GM21737 (cell line): ENCODE measurements around the gene RNPEP.
"Not testable (repeated sequence)": the region's sequence is repeated elsewhere in the genome, so short reads cannot be mapped to it uniquely, and the experiment has no call there.

ENCODE experiments used
- ATAC-seq: cut with Tn5 transposase; IDR thresholded peaks from one replicate; pipeline ENCODE4 v1.9.1; 2021; ENCODE audit warnings: mild to moderate bottlenecking, moderate library complexity; ENCODE audit not compliant: unreplicated experiment

RNPEP gene, protein sequence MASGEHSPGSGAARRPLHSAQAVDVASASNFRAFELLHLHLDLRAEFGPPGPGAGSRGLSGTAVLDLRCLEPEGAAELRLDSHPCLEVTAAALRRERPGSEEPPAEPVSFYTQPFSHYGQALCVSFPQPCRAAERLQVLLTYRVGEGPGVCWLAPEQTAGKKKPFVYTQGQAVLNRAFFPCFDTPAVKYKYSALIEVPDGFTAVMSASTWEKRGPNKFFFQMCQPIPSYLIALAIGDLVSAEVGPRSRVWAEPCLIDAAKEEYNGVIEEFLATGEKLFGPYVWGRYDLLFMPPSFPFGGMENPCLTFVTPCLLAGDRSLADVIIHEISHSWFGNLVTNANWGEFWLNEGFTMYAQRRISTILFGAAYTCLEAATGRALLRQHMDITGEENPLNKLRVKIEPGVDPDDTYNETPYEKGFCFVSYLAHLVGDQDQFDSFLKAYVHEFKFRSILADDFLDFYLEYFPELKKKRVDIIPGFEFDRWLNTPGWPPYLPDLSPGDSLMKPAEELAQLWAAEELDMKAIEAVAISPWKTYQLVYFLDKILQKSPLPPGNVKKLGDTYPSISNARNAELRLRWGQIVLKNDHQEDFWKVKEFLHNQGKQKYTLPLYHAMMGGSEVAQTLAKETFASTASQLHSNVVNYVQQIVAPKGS

DNA sequence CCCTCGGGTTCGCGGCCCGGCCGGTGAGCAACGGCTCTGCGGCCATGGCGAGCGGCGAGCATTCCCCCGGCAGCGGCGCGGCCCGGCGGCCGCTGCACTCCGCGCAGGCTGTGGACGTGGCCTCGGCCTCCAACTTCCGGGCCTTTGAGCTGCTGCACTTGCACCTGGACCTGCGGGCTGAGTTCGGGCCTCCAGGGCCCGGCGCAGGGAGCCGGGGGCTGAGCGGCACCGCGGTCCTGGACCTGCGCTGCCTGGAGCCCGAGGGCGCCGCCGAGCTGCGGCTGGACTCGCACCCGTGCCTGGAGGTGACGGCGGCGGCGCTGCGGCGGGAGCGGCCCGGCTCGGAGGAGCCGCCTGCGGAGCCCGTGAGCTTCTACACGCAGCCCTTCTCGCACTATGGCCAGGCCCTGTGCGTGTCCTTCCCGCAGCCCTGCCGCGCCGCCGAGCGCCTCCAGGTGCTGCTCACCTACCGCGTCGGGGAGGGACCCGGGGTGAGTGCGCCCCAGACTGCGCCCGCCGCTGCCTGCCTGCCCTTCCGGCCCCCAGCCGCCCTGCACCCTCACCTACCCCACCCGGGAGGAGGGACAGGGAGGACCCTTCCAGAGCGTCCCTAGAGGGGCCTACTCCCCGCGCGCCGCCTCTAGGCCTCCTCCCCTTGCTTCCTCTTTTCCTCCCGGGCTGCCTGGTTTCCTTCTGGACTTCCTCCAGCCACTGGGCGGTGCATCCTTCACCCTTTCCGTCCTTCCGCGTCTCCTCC is at the start of gene RNPEP:
Gene RNPEP (plus strand): TSS at position 26 of the 757 bp plus-strand sequence. CDS start 19 bp downstream, at position 45.
- peak; percentile 45 for ATAC-seq

DNA sequence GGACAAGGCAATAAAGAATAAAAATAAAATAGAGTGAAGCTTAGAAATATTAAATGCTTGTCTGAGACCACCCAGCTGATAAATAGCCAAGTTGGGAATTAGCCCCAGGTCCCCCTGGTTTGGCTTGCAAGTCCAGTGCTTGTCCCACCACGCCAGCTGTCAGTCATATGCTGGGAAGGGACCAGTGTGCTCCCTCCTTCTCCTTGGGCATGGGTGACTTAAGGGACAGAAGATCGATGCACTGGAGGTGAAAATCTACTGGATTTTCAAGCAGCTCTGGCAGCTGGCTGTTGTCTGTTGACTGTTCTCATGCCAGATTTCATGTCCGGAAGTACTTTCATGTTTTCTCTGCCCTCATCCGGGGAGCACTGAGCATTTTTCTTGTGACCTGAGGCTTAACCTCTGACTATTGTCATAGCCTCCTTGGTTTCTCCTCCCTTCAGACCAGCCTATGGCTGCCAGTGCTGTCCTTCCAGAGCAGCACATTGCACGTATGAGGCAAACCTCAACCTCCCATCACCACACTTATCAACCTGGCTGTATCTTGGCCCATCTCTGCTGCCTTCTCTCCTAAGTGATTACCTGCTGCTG is 48.5 kb upstream of the RNPEP start:
- no peak for ATAC-seq

DNA sequence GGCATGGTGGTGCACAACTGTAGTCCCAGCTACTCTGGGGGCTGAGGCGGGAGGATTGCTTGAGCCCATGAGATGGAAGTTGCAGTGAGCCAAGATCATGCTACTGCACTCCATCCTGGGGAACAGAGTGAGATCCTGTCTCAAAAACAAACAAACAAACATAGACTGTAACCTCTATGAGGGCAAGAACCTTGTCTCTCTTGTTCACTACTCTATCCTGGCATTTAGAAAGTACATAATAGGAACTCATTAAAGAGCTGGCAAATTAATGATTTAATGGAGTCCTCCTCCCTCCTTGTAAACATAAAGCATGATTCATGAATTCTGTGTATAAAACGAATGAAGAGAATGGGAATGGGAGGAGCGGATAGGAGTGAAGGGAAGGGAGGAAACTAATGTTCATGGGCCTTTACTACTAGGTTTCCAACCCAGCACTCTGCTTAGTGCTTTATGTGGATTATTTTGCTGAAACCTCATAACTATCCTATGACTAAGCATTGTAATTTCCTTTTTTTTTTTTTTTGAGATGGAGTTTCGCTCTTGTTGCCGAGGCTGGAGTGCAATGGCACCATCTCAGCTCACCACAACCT is 44.7 kb upstream of the RNPEP start:
- ATAC-seq = no peak

DNA sequence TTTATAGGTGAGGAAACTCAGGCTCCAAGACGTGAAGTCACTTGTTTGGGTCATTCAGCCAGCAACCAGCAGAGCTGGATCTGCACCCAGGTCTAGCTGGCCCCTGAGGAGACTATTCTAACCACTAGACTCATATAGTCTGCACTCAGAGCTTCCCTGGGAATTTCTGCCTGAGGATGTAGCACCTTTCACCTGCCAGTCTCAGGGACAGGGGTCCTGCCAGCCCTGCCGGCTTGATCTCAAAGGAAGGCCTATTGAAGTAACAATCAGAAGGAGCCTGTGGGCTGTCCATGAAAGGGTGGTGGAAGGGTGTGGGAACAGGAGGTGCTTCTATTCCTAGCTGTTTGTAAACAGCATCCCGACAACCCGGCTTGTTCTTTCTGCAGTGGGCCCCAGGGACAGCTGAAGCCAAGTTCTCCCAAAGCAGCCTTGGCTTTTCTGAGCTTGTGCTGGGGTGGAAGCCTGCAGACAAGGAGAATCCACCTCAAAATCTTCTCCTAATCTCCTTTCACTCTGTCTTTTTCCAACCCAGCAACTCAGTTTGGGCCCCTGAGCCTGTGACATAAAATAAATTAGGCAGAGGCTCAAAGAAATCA is 43.9 kb upstream of the RNPEP start:
- no peak for ATAC-seq

DNA sequence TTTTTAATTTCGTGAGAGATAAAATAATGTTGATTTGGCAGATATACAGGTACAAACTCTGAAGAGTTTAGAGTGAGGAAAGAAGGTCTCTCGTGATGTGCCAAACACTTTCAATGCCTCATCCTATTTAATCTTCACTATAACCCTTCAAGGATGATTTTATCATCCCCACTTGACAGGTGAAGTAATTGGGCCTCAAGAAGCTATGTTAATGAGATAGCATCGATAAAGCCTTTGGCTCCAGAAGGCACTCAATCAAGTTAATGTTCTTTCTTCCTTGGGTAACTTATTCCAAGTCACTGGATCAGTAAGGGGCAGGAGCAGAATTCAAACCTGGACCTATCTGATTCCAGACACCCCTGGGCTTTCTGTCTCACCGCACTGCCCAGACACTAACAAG is 43.3 kb upstream of the RNPEP start:
- ATAC-seq = no peak

DNA sequence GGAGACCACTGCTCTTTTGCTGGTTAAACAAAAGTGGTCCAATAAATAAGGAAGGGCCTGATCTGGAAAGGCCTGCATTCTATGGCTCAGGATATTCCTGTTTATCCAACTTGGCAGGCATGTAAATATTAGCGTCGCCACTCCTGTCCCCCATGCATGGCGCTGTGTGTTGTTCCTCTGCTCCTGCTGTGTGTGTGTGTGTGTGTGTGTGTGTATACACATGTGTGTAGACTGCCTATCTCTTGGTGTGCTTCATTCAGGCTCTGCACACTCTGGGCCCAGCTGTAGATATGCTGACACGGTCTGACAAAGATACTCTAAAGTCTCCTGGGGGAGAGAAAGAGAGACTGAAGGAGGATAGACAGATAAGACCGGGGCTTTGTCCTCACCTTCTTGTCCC is 42.9 kb upstream of the RNPEP start:
- ATAC-seq = no peak

DNA sequence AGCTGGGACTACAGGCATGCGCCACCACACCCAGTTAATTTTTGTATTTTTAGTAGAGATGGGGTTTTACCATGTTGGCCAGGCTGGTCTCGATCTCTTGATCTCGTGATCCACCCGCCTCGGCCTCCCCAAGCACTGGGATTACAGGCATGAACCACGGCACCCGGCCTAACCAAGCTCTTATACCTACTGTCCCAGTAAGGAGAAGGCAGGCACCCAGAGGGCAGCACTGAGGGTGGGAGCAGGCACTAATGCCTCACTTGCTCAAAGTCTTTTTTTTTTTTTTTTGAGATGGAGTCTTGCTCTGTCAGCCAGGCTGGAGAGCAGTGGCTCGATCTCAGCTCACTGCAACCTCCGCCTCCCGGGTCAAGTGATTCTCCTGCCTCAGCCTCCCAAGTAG is 42.1 kb upstream of the RNPEP start:
- not testable (repeated sequence) for ATAC-seq

DNA sequence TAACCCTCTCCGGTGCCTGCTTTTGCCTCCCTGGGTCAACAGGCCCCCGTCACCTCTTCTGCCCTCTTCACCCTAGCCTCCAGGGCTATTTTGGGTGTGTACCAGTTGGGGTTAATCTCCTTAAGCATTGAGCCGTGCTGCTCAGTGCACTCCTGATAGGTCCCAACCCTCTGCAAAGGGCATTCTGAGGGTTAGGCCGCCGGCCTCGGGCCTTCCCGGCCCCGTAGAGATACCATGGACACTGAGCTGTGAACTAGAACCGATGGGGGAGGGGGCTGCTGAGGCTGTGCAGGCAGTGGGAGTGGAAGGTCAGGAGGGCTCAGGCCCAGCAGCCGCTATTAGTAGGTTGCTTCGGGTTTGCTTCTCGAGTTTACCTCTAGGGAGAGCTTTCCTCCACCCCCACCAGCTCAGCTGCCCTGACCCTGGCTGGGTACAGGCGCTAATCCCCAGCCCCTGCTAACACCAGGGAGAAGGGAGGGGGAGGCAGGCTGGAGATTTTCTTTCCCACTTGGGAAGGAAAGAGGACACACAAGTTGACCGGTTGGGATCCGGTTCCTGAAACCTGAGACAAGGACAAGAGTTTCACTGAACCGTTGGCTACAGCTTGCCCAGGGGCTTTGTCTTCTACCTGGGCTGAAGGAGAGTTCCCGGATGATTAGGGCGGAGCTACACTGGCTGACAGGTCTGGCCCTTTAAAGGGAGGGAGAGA is 40.9 kb upstream of the RNPEP start:
- ATAC-seq = no peak

DNA sequence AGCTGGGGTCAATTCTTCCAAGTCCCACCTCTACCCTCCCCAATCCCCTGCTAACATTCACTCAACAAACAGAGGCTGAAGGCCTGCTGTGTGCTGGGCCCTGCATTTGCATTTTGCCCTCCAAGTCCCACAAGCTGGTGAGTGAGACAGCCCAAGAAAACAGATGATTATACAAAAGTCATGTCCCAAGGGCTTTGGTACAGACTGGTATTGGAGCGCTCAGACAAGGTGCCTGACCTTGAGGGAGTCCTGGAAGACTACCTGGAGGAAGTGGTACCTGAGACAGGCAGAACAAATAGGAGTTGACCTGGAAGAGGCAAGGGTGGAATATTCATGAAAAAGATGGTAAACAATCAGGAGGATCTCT is 40.3 kb upstream of the RNPEP start:
- ATAC-seq = no peak

DNA sequence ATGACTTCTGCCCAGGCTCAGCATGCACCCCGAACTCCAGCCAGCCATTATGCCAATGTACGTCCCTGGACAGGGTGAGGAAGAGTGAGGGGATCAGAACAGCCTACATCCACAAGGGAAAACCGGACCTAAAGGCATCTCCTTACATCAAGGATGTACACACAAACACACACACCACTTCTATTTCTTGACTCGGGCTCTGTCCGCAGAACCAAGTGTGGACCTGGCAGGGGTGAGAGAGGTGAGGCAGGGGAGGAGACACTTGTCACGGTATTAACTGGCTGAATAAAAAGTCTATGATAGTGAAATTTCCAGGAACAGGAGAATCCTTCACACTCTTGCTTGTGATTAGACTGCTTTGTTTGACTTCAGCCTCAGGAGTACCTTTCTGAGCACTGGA is 38.4 kb upstream of the RNPEP start:
- no peak for ATAC-seq

DNA sequence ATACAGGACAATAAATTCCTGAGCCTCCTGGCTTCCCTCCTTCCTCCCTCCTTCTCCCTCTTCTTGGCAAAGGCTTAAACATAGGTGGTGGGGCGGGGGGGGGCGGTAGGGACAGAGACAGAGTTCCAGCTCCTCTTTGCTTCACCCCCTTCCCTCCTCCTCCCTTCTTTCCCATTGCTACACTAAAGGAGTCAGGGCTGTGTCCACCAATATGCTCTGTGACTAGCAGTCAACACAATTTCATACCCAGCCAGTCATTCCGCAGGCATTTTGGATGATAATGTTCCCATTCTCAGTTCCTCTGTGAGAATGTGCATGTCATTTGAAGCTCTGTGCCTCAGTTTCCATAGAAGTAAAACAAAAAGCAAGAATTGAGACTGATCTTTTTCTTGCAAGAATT is 37.8 kb upstream of the RNPEP start:
- ATAC-seq = no peak

DNA sequence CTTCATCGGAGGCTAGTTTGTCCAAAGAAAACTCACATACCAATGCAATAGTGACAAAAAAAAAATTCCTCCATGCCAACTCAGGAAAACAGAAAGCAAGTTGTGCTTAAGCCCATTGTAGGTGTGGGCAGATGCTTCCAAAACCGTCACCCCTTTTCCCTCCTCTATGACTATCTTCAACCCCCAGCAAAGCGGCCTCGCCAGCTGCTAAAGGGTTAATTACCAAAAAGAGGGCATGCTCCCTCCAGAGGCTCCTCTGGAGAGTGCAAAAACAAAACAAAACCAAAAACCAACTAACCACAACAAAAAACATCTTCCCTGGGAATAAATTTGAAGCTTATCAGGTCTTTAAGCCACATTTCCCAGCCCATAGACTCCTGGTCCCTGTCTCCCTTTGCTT is 37.3 kb upstream of the RNPEP start:
- ATAC-seq = no peak

DNA sequence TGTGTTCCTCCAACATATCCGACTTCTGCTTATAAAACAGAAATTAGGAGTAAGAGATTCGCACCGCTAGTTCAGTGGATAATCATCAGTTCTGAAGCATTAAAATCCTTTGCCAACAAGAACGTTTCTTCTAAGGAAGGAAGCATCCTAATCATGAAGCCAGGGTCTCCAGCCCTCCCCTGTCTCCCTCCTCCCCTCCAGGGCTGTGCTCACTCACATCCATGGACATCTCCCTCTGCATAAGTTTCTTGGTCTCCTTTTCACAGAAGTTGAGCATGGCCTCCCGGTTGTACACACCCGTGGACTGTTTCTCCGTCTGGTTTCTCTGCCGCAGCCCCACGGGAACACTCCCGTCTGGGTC is 36.6 kb upstream of the RNPEP start:
- ATAC-seq = no peak

DNA sequence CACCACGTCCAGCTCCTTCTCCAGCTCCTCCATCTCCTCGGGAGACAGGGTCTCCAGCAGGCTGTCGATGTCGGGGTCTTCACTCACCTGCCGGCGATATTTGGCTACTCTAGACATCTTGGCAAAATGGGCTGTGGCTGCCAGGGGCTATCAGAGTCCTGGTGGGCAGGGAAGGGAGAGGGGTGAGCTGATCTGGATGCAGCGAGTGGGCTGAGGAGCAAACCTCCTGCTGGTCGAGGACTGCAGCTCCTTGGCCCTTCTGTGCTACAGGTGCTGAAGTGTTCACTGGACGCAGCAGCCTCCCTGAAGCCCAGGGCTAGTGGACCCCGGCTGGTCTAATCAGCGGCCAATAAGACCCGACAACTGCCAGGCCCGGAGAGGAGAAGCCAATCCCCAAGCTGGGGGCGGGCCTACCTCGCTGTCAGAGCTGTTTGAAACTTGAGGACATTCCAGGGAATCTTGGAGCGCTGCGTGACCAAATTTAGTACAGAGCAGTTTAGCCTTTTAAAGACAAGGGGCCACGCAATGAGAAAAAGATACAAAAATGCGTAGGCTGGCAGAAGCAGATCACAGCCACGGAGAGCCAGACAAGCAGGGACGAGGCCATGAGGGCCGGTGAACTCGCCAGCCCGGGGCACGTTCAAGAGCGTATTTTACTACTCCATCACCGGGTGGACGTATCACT is 36.1 kb upstream of the RNPEP start, which contains the start of gene LMOD1:
Gene LMOD1 (minus strand): TSS at position 325 of the 685 bp plus-strand sequence. CDS start 208 bp downstream, at position 117.
- ATAC-seq = no peak

DNA sequence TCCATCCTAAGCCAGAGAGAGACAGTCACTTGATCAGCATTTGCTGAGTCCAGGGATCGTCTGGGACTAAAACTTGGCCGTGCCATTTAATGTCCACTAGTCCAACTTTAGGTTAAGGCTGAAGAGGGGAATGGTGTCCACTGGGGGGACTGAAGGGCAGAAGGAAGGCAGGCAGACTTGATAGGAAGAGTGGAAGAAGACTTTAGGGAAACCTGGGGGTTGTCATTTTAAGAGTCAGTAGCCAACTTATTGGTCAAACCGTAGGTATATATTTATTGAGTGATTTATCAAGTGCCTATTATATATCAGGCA is 34.8 kb upstream of the RNPEP start:
- ATAC-seq = no peak

DNA sequence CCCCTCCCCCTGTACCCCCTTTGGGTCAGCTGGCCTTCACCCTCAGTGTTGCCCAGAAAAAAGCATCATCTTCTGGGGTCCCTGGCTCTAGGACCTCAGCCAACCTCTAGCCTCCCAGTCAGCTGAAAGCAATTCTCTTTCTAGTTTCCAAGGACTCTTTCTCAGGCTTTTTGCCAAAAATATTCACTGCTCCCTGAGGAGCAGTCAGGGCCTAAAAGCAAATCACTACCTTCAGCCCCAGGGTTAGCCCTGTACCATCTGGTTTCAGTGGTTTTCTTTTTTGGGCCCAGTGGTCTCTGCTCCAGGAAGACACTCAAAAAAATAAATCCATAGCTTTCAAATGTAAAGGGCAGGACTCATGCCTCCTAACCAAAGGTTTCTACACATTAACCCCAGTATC is 33.0 kb upstream of the RNPEP start:
- ATAC-seq = no peak

DNA sequence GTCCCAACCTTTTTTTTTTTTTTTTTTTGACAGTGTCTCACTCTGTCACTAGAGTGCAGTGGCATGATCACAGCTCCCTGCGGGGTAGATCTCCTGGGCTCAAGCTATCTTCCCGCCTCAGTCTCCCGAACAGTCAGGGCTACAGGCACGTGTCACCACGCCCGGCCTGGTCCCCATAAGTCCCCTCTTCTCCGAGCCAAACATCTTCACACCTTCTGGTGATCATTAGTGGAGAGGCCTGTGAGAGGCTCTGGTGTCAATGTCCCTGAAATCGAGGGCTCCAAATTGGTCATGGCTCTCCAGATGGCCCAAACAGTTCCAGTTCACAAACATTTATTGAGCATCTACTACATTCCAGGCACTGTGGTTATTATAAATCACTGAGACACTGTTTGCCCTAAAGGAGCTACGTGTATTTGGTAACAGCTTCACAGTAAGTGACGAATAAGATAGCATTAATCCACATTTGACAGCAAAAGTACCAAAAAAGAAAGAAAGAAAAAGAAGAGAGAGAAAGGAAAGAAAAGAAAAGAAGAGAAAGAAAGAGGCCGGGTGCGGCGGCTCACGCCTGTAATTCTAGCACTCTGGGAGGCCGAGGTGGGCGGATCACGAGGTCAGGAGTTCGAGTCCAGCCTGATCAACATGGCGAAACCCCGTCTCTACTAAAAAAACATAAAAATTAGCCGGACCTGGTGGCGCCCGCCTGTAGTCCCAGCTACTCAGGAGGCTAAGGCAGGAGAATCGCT is 28.0 kb upstream of the RNPEP start:
- no peak for ATAC-seq

DNA sequence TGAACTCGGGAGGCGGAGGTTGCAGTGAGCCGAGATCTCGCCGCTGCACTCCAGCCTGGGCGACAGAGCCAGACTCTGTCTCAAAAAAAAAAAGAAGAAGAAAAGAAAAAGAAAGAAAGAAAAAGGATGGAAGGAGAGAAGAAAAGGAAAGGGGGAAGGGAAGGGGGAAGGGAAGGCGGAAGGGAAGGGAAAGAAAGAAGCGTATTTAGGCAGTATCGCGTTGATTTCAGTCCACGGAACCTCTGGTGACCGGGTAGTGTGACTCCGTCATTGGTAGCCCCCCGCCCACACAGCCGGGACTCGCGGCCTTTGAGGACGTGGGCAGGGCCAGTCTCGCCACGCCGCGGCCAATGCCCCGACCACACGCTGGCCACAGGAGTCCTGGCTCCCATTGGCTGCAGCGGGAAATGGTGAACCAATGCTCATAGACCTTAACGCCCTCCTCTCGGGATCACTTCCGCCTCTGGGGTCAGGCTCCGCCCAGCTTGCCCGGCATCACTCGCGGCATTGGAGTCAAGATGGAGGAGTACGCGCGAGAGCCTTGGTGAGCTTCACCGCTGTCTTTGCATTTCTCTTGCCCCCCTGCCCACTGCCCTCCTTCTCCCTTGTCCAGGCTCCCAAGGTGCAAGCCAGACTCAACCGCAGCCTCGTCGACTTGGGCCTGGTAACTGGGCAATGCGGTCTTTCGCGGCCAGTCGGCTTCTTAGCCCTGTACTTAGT is 27.3 kb upstream of the RNPEP start, which contains the start of gene TIMM17A:
Gene TIMM17A (plus strand): TSS at position 495 of the 720 bp plus-strand sequence. CDS start 24 bp downstream, at position 519.
- peak; percentile 99 for ATAC-seq
